SU-DHL-6 (cell line): ENCODE measurements around the gene ARHGEF11.

Source experiments
- H2AFZ ChIP-seq: fragments of 200-600 bp; sonication (generic); 2 replicates; pipeline ENCODE4 v1.6.1; 2014; ENCODE audit warnings: low read depth, mild to moderate bottlenecking, moderate library complexity, mixed read lengths, antibody characterized with exemption, low read length; ENCODE audit not compliant: severe bottlenecking
- H3F3A ChIP-seq: fragments of 200-600 bp; shearing (Covaris generic); 2 replicates; pipeline ENCODE4 v1.6.0; 2016; ENCODE audit warnings: antibody characterized with exemption, mild to moderate bottlenecking; ENCODE audit not compliant: insufficient read depth
- H3K27ac ChIP-seq: fragments of 200-600 bp; sonication (generic); 2 replicates; pipeline ENCODE4 v1.5.1; 2016; ENCODE audit warnings: low read depth, mild to moderate bottlenecking, low read length, moderate library complexity, mixed read lengths
- H3K27me3 ChIP-seq: fragments of 200-600 bp; sonication (generic), shearing (Covaris generic); 2 replicates; pipeline ENCODE4 v1.6.0; 2014; ENCODE audit warnings: mild to moderate bottlenecking, low read length
- H3K36me3 ChIP-seq: fragments of 200-600 bp; sonication (generic); 2 replicates; pipeline ENCODE4 v1.6.1; 2014; ENCODE audit warnings: mild to moderate bottlenecking, low read length, mixed read lengths
- H3K4me2 ChIP-seq: fragments of 300-600, 200-600 bp; shearing (Covaris generic), sonication (generic); 2 replicates; pipeline ENCODE4 v1.6.0; 2014; ENCODE audit warnings: low read length, low read depth, mild to moderate bottlenecking; ENCODE audit not compliant: poor library complexity, severe bottlenecking
- H3K4me3 ChIP-seq: fragments of 200-600 bp; sonication (generic); 2 replicates; pipeline ENCODE4 v1.5.1; 2014; ENCODE audit warnings: antibody characterized with exemption, low read length, mild to moderate bottlenecking, mixed read lengths; ENCODE audit not compliant: insufficient read depth, poor library complexity, severe bottlenecking
- H3K79me2 ChIP-seq: fragments of 200-600 bp; sonication (generic); 2 replicates; pipeline ENCODE4 v1.6.1; 2014; ENCODE audit warnings: mild to moderate bottlenecking, low read length, moderate library complexity; ENCODE audit not compliant: insufficient read depth
- H3K9ac ChIP-seq: fragments of 200-600 bp; sonication (generic); 2 replicates; pipeline ENCODE4 v1.7.0; 2014; ENCODE audit warnings: mild to moderate bottlenecking, low read length
- H3K9me2 ChIP-seq: fragments of 200-600 bp; sonication (generic); replicated peaks from 2 replicates; pipeline ENCODE4 v1.6.1; 2014; ENCODE audit warnings: low read length; ENCODE audit not compliant: insufficient read depth
- H3K9me3 ChIP-seq: fragments of 200-600 bp; sonication (generic); 2 replicates; pipeline ENCODE4 v1.6.1; 2014; ENCODE audit warnings: low read length, mixed read lengths; ENCODE audit not compliant: insufficient read depth
- H4K20me1 ChIP-seq: fragments of 200-600 bp; sonication (generic); 2 replicates; pipeline ENCODE4 v1.6.1; 2014; ENCODE audit warnings: low read depth, mild to moderate bottlenecking, antibody characterized with exemption, low read length, moderate library complexity, mixed read lengths
- CTCF ChIP-seq: fragments of 200-600 bp; sonication (generic); IDR thresholded peaks from one replicate; pipeline ENCODE4 v1.5.1; 2017; ENCODE audit warnings: antibody characterized with exemption, mild to moderate bottlenecking, low read length, moderate library complexity; ENCODE audit not compliant: insufficient read depth, poor library complexity, severe bottlenecking
- EZH2phosphoT487 ChIP-seq: fragments of 200-600 bp; sonication (generic), shearing (Covaris generic); conservative IDR thresholded peaks from 2 replicates; pipeline ENCODE4 v1.6.1; 2018; ENCODE audit warnings: mild to moderate bottlenecking, antibody characterized with exemption, low read length, moderate library complexity, mixed read lengths

ARHGEF11 gene

GRCh38 chr1:156909671-156910070, 135.9 kb downstream of the ARHGEF11 start:
- Histone ChIP-seq H2AFZ (no peak overlapping the region), H3K27me3 (no peaks in the 10 kb centered on the region), H3K4me2 (no peak overlapping the region), H3F3A (no peaks in the 10 kb centered on the region), H3K9ac (no peak overlapping the region), H3K4me3 (no peak overlapping the region), H4K20me1 (no peaks in the 10 kb centered on the region), H3K36me3 (no peaks in the 10 kb centered on the region), H3K9me3 (no peaks in the 10 kb centered on the region), H3K79me2 (no peaks in the 10 kb centered on the region), H3K9me2 (no peaks in the 10 kb centered on the region), H3K27ac (no peak overlapping the region)
- TF ChIP-seq EZH2phosphoT487 (no peak), CTCF (no peak)

- Histone ChIP-seq H3K9me3 (no peaks in the 10 kb centered on the region), H3K27me3 (no peaks in the 10 kb centered on the region), H2AFZ (no peak overlapping the region), H4K20me1 (no peaks in the 10 kb centered on the region), H3K4me2 (no peak overlapping the region), H3F3A (no peaks in the 10 kb centered on the region), H3K36me3 (no peaks in the 10 kb centered on the region), H3K79me2 (no peaks in the 10 kb centered on the region), H3K27ac (no peak overlapping the region), H3K9ac (no peak overlapping the region), H3K9me2 (no peaks in the 10 kb centered on the region), H3K4me3 (no peak overlapping the region)
- TF ChIP-seq CTCF, result no peak
- TF ChIP-seq EZH2phosphoT487, result no peak
These were observed 136.6 kb downstream of the ARHGEF11 start for GRCh38 chr1:156908955-156909354.

- H3K9ac ChIP-seq, result no peak overlapping the region
- no peak overlapping the region for H3K27ac ChIP-seq
- no peak for TF ChIP-seq CTCF
- no peak for TF ChIP-seq EZH2phosphoT487
- H4K20me1 ChIP-seq, result no peaks in the 10 kb centered on the region
- H3K9me3 ChIP-seq, result no peaks in the 10 kb centered on the region
- no peak overlapping the region for H3K4me3 ChIP-seq
- H3K36me3 ChIP-seq, result no peaks in the 10 kb centered on the region
- H2AFZ ChIP-seq, result no peak overlapping the region
- no peaks in the 10 kb centered on the region for H3F3A ChIP-seq
- H3K4me2 ChIP-seq, result no peak overlapping the region
- no peaks in the 10 kb centered on the region for H3K27me3 ChIP-seq
- no peaks in the 10 kb centered on the region for H3K79me2 ChIP-seq
- no peaks in the 10 kb centered on the region for H3K9me2 ChIP-seq
These were observed 137.0 kb downstream of the ARHGEF11 start for GRCh38 chr1:156908541-156908940.
